Measurements from ENCODE around the gene HMGN3. TPM values are rescaled to one million over a fixed set of nuclear protein-coding genes. Genes with fewer than 3 reads are reported as not detected.
"Not testable (repeated sequence)": the region's sequence is repeated elsewhere in the genome, so short reads cannot be mapped to it uniquely, and the experiment has no call there.

The HMGN3 gene
- total and polyA plus RNA-seq, 8 donors = 106 to 274 (median 248) TPM

DNA sequence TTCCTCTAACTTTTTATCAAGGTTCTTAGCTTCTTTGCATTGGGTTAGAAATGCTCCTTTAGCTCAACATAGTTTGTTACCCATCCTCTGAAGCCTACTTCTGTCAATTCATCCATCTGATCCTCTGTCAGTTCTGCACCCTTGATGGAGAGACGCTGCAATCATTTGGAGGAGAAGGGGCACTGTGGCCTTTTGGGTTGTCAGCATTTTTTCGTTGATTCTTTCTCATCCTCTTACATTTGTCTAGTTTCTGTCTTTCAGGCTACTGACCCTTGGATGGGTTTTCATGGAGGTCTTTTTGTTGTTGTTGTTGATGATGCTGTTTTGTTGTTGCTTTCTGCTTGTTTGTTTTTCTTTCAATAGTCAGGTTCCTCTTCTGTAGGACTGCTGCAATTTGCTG lies 26.3 kb upstream of the HMGN3 start:
- Histone ChIP-seq H3K27me3 (no peaks in the 10 kb centered on the region), H3K36me3 (no peaks in the 10 kb centered on the region), H3K4me1 (no peaks in the 10 kb centered on the region), H3K4me3 (no peak overlapping the region), H3K27ac (no peak overlapping the region), H3K9me3 (peaks cover 0 to 2% of the 10 kb centered on the region in 2 donors)
- DNase-seq = no peak
- no peak for ATAC-seq
- TF ChIP-seq, protein P1, sequence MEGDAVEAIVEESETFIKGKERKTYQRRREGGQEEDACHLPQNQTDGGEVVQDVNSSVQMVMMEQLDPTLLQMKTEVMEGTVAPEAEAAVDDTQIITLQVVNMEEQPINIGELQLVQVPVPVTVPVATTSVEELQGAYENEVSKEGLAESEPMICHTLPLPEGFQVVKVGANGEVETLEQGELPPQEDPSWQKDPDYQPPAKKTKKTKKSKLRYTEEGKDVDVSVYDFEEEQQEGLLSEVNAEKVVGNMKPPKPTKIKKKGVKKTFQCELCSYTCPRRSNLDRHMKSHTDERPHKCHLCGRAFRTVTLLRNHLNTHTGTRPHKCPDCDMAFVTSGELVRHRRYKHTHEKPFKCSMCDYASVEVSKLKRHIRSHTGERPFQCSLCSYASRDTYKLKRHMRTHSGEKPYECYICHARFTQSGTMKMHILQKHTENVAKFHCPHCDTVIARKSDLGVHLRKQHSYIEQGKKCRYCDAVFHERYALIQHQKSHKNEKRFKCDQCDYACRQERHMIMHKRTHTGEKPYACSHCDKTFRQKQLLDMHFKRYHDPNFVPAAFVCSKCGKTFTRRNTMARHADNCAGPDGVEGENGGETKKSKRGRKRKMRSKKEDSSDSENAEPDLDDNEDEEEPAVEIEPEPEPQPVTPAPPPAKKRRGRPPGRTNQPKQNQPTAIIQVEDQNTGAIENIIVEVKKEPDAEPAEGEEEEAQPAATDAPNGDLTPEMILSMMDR (IDR thresholded peaks at IDR 0.05) = no peak
- intact Hi-C loops (cut with DNase I) = no loop called here

DNA sequence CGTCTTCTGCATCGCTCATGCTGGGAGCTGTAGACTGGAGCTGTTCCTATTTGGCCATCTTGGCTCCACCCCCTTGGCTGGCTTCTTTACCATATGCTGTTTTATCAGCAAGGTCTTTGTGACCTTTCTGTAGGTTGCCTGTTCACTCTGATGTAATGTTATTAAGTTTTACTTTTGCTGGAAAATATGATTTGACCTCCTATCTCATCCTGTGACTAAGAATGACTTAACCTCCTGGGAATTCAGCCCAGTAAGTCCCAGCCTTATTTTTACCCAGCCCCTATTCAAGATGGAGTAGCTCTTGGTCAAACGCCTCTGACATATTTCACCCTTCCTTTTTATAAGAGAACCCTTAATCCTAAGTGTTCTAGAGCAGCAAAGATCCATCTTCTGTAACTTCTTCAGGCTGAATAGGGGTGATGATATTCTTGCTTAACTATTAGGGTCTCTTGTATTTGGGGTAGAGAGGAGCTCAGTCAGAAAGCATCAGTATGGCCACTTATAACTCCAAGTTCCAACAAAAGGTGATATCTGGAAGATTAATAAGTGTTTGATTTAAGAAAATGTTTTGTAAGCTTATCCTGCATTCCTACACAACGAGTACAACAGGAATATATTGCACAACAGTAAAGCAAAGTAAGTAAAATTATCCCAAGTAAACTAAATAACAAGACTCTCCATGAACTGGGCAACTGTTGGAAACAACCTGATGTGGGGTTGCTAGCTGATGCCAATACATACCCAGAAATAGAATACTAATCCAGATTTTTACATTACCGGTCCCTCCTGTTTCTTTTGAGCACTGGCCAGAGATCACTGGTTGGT lies 23.1 kb upstream of the HMGN3 start:
- intact Hi-C loops (cut with DNase I) = no loop called here
- TF ChIP-seq, protein P1 (IDR thresholded peaks at IDR 0.05) = no peak
- peaks cover 0 to 2% of the 10 kb centered on the region in 2 donors for H3K9me3 ChIP-seq
- H3K27me3 ChIP-seq = no peaks in the 10 kb centered on the region
- no peaks in the 10 kb centered on the region for H3K36me3 ChIP-seq
- no peak overlapping the region for H3K4me3 ChIP-seq
- no peak for ATAC-seq
- no peak for DNase-seq
- H3K27ac ChIP-seq = no peak overlapping the region
- H3K4me1 ChIP-seq = no peaks in the 10 kb centered on the region

DNA sequence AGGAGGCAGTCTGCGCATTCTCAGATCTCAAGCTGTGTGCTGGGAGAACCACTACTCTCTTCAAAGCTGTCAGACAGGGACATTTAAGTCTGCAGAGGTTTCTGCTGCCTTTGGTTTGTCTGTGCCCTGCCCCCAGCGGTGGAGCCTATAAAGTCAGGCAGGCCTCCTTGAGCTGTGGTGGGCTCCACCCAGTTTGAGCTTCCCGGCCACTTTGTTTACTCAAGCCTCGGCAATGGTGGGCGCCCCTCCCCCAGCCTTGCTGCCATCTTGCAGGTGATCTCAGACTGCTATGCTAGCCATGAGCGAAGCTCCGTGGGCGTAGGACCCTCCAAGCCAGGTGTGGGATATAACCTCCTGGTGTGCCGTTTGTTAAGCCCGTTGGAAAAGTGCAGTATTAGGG lies 22.3 kb upstream of the HMGN3 start:
- H3K27me3 ChIP-seq; ATAC-seq; intact Hi-C loops (cut with DNase I); H3K27ac ChIP-seq; H3K36me3 ChIP-seq; H3K4me1 ChIP-seq; H3K9me3 ChIP-seq; H3K4me3 ChIP-seq: not testable (repeated sequence)
- DNase-seq = peak in 1 of 4 donors; percentile 43

DNA sequence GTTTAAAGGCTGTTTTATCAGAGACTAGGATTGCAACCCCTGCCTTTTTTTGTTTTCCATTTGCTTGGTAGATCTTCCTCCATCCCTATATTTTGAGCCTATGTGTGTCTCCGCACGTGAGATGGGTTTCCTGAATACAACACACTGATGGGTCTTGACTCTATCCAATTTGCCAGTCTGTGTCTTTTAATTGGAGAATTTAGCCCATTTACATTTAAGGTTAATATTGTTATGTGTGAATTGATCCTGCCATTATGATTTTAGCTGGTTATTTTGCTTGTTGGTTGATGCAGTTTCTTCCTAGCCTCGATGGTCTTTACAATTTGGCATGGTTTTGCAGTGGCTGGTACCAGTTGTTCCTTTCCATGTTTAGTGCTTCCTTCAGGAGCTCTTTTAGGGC lies 20.6 kb upstream of the HMGN3 start:
- H3K27me3 ChIP-seq; H3K36me3 ChIP-seq; H3K27ac ChIP-seq; H3K9me3 ChIP-seq; ATAC-seq; intact Hi-C loops (cut with DNase I); DNase-seq; H3K4me3 ChIP-seq; H3K4me1 ChIP-seq: not testable (repeated sequence)

DNA sequence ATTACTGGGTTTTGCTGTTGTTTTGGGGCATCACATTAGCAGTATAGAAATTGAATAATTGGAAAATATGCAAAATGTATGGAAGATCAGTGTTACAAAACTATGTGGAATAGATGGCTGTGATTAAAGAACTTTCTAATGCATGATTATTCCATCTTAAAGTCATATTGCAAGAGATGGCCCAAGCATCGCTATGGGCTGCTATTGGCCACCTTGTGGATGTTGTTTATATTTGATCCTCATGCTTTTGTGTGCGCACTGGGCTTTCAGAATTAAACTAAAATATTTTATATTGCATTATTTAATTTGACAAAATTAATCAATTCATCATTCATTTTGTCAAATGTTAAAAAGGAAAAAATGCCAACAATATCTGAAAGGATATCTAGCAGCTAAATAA lies 16.1 kb upstream of the HMGN3 start:
- H3K27me3 ChIP-seq = no peaks in the 10 kb centered on the region
- ATAC-seq (no peak), DNase-seq (no peak)
- H3K27ac ChIP-seq = no peak overlapping the region
- no peaks in the 10 kb centered on the region for H3K9me3 ChIP-seq
- no peaks in the 10 kb centered on the region for H3K36me3 ChIP-seq
- intact Hi-C loops (cut with DNase I) = no loop called here
- no peaks in the 10 kb centered on the region for H3K4me1 ChIP-seq
- TF ChIP-seq, protein P1 (IDR thresholded peaks at IDR 0.05) = no peak
- no peak overlapping the region for H3K4me3 ChIP-seq

DNA sequence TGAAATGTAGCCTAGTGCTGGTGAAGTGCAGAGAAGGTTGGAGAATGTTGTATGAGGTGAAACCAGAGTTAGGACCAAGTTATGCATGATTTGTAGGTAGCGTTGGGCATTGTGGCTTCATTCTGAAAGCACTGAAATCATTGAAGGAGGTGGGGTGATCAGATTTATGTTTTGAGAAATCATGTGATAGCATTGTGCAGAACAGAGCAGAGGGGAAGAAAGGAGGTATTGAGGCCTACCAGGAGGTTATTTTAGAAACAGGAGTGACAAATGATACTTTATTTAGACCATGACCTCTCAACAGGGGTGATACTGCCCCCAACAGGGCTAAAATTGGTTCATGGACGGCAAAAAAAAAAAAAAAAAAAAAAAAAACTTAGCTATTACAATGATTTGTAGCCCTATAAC lies 15.6 kb upstream of the HMGN3 start:
- H3K27me3 ChIP-seq = no peaks in the 10 kb centered on the region
- H3K4me3 ChIP-seq = no peak overlapping the region
- intact Hi-C loops (cut with DNase I) = no loop called here
- no peak overlapping the region for H3K27ac ChIP-seq
- H3K4me1 ChIP-seq = no peaks in the 10 kb centered on the region
- no peaks in the 10 kb centered on the region for H3K36me3 ChIP-seq
- DNase-seq (no peak), ATAC-seq (no peak)
- H3K9me3 ChIP-seq = no peaks in the 10 kb centered on the region
- TF ChIP-seq, protein P1 (IDR thresholded peaks at IDR 0.05) = no peak

Data from left lung (tissue), 10 donors.